Measurements from ENCODE around the gene VWA5B1.

VWA5B1 gene

GRCh38 chr1:20371411-20371810 lies 80.7 kb downstream of the VWA5B1 start:
- DNase-seq = no peak

DNA sequence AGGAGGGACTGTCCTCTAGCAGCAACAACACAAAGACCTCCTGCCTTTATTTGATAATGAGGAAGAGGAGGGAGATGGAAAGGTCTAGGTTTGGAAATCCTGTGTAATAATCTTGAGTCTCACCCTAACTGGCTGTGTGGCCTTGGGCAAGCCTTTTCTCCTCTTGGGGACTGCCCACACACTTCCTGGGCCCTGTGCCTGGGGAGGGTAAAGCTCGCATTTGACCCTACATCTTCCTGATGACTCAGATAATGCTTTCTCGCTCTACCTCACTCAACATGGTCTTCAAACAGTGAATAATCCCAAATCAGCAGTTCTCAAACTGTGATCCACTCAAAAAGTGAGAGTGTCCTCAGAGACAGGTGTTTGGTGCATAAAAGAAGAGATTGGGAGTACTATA lies 81.2 kb downstream of the VWA5B1 start:
- DNase-seq = peak; percentile 36

GRCh38 chr1:20372676-20373075 lies 82.0 kb downstream of the VWA5B1 start:
- DNase-seq = no peak

- DNase-seq = no peak
Observed at GRCh38 chr1:20373286-20373685, 82.6 kb downstream of the VWA5B1 start.

- no peak for DNase-seq
Observed at GRCh38 chr1:20373764-20374163, 83.1 kb downstream of the VWA5B1 start.

GRCh38 chr1:20375563-20375962 lies 84.9 kb downstream of the VWA5B1 start:
- DNase-seq = no peak

DNA sequence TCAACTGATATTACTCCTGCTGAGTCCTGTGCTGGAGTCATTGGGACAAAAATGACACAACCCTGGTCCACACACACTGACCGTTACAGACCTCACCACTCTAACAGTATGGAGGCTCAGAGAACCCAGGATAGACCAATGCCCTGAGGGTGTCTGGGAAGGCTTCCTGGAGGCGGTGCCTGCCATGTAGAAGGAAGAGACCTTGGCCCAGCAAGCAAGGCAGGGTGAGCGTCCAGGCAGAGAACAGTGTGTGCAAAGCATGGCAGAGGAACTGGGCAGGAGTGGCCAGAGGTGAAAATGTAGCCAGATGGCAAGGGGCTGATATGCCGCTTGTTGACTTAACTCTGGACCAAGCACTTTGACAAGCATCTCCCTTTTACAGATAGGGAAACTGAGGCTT lies 85.5 kb downstream of the VWA5B1 start:
- no peak for DNase-seq

DNA sequence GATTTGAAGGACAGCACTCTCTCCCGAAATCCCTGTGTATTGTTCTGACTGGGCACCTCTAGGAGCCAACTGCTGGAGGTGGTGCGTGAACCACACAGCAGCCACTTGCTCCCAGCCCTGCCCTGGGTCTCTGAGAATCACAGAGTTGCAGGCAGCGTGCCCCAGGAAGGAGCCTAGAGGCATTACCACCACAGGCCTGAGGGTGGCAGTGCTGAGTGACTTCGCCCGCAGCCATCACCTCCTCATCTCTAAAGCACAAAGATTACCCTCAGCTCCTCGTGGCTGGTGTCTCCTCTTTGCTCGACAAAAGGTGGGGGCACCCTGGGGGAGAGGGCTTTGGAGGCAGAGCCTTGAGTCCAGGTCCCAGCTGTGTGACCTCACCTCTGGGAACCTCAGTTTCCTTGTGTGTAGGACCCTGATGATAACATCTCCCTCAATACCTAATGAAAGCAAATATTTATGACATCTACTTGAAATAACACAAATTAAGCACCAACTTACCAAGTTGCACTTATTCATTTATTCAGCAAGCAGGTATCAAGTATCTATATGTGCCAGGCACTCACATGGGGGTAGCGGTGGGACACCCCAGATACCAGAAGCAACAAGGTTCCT lies 86.3 kb downstream of the VWA5B1 start:
- DNase-seq = peak; percentile 72

DNA sequence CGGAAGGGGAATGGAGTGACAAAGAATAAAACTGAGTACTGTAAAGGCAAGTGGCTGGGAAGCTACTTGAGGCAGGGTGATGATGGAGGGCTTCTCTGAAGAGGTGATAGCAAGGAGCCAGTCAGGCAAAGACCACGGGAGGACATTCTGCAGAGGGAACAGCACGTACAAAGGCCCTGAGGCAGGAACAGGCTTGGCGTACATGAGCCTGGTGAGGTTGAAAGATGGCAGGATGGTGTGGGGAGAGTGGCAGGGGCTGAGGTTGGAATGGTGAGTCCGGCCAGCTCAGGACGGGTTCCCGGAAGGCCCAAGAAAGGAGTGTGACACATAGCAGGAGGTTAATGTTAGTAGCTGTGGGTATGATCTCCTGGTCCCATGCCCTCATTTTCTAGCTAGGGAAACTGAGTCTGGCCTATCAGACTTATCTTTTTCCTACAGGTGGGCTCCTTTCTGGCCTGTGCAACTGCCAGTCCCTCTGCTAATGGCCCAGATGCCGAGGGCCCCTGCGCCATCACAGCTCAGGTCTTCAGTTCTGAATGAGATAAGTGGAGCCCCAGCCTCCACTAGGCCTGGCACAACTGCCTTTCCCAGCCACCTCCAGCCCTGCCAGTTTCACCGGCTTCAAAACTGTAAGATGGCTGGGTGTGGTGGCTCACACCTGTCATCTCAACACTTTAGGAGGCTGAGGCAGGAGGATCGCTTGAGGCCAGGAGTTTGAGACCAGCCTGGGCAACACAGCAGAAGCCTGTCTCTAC lies 87.0 kb downstream of the VWA5B1 start:
- DNase-seq = no peak

DNA sequence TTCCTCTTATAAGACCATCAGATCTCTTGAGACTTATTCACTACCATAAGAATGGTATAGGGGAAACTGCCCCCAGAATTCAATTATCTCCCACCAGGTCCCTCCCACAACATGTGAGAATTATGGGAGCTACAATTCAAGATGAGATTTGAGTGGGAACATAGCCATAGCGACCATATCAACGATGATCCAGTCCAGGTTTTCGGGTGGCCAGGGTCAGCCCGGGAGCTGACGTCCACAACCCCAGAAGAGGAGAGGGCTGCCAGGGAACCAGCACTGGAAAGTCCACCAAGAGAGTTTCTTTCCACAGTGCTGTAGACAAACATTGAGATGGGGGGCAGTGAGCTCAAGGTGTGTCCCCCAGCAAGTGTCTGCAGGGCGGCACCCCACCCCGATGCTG lies 88.4 kb downstream of the VWA5B1 start:
- no peak for DNase-seq

DNA sequence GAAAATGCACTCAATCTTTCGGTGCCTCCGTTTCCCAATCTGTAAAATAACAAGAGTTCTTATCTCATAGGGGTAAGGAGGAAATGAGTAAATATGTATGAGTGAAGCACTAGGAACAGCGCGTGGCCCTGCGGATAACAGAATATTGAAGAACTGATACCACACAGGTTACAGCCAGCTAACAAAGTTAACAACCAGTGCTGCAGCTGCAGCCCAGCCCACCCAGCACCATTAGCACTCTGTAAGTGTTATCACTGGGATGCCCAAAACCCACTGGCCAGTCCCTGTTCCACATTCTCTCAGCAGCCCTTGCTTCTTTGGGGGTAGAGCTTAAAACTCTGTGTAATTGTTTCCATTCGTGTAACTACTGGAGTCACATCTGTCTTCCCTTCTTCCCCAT lies 89.5 kb downstream of the VWA5B1 start:
- no peak for DNase-seq

DNA sequence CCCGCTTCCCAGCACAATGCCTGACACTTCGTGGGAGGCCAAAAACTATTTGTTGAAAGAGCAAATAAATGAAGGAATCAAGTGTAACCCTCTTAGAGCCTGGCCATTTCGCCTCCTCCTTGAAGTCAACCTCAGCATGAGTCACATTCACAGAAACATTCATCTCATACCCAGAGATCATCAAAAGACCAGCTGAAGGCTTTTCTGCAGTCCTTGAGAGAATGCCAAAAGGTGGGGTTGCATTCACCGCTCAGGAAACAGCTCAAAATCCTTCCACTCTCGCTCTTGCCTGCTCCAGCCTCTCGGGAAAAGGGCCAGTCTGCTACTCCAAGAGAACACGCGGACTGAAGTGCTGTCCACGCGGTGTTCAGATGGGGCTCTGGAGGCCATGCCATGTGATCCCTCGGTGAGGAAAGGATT lies 90.0 kb downstream of the VWA5B1 start:
- peak; percentile 30 for DNase-seq

DNA sequence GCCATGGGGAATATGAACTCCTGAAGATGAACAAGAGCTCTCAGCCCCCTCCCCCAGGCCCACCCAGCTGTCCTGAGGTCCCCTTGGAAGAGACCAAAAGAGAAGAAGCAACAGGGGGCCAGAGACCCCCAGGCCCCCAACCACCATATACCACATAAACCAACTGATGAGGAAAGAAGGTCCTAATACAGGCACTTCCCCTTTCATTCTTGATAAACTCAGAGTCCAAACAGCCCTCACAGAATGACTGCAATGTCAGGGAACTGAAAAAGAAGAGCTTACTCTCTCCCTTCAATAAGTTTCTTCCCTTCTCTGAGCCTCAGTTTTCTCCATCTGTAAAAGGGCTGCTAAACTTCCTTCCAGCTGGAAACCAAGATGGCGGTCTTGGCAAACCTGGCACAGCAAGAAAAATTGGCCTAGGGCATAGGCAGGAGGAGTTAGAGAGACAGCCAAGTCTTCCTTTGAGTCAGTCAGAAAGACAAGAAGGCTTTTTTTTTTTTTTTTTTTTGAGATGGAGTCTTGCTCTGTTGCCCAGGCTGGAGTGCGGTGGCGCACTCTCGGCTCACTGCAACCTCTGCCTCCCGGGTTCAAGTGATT lies 90.5 kb downstream of the VWA5B1 start:
- no peak for DNase-seq

DNA sequence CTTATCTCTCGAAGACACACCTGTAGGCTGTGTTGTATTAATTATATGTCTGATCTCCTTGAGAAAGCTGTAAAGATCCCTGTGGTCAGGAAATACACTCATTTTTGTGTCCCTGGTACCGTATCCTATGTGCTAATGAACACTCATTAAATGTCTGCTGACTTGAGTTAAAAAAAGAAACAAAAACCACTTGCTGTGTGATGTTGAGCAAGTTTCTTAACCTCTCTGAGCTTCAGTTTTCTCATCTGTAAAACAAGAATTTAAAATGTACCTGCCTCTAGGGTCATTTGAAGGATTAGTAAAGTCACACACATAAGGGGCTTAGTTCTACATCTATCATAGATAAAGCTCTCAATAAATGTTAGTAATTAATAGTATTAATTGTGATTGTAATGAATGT lies 91.3 kb downstream of the VWA5B1 start:
- no peak for DNase-seq

DNA sequence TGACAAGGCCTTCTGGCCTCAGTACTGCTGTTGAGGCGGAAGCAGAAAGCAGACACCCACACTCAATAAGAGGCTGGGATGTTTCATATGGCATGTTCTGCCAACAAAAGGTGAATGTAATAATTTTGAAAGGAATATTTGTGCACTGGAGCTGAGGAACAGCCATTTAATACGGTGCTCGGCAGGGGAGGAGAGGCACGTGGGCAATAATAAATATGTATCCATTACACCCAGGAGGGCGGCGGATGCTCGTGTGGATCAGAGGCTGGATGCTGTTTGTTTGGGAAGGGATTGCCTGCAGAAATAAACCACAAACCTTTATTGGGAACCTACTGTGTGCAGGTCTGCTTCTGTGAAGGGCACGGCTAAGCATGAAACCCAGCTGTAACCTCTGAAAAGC lies 92.0 kb downstream of the VWA5B1 start:
- DNase-seq = no peak

DNA sequence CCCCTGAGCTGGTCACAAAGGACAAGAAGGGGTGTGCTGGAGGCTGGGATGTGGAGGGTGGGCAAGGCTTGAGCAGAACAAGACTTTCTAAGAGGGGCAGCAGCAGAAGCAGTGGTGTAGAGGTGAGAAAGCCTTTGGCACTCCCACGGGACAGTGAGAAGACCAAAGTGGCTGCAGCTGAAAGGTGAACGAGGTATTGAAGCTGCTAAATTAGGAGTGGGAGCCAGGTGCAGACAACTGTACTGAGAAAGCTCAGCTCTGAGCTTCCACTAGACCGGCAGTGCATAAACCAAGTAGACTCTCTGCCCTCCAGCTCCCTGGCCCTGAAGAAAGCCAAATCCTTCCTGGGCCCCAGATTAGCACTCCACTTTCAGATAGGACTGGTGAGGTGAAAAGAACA lies 93.0 kb downstream of the VWA5B1 start:
- DNase-seq = no peak

DNA sequence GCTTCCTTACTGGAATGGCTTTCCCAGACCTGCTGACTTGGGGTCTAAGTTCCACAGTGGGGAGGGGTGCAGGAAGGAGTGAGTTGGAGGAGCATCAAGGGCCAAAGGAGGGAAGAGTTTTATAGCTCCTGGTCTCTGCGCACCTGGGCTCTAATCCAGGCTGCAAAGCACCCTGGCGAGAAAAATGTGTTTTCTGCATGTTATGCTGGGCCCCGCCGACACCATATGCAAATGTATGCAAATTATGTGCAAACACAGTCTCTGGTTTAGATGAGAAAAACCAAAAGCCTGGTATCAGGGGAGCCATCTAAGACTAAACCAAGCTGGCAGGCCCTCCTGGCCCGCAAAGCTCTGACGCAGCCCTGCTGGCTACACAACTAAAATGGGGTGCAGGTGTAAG lies 95.0 kb downstream of the VWA5B1 start:
- no peak for DNase-seq

DNA sequence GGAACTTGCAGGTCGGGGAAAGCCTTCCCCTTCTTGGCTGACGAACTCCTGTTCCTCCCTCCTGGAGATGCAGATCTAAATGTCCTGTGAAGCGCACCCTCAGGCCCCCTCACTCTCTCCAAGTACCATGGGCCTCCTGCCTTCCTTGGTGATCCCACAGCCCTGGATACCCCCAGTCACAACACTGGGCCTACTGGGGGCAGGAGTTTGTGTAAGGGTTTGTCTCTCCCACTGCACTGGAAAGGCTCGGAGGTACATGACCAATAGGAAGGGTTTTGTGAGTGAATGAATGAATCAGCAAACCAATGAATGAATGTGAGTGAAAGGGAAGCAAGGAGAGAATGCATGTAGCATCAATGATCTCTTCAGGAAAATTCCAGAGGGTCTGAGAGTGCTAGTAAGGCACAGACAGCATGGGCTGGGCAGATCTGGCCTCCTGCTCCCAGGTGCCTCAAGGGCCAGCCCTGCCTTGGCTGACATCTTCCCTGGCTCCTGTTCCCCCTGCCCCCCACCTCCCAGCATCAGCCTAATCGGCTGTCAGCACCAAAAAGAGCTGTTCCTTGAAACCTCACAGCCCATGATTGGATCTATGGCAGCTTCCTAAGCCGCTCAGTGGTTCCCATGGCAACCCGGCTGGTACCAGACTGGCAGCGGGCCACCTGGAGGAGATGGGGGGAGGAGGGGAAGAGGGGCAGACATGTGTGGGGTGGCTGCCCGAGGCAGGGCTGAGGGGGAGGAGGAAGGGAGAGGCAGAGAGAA lies 95.8 kb downstream of the VWA5B1 start:
- no peak for DNase-seq

- DNase-seq = no peak
Observed at GRCh38 chr1:20389571-20389970, 98.9 kb downstream of the VWA5B1 start.

- DNase-seq = no peak
Observed at GRCh38 chr1:20390589-20391331, 100.1 kb downstream of the VWA5B1 start.

DNA sequence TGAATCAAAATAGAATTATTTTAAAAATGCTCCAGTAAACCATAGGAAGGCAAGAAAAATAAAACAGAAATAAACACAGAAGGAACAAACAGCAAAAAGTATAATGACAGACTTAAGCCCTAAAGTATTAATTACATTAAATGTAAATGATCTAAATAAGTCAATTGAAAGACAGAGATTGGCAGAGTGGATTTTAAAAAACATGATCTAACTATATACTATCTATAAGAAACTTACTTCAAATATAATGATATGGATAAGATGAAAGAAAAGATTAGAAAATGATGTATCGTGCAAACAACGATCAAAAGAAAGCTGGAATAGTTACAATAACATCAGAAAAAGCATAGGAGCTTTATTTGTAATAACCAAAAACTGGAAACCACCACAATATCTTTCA lies 104.6 kb downstream of the VWA5B1 start:
- DNase-seq = no peak

- DNase-seq = no peak
Observed at GRCh38 chr1:20398744-20399143, 108.1 kb downstream of the VWA5B1 start.

GRCh38 chr1:20399196-20399595 lies 108.5 kb downstream of the VWA5B1 start:
- DNase-seq = no peak
